ENCODE measurements around the gene LPIN3. TPM values are rescaled to one million over a fixed set of nuclear protein-coding genes. Genes with fewer than 3 reads are reported as not detected.

LPIN3 gene
- polyA plus RNA-seq, 3 donors: 0.01 TPM; not detected in 2

DNA sequence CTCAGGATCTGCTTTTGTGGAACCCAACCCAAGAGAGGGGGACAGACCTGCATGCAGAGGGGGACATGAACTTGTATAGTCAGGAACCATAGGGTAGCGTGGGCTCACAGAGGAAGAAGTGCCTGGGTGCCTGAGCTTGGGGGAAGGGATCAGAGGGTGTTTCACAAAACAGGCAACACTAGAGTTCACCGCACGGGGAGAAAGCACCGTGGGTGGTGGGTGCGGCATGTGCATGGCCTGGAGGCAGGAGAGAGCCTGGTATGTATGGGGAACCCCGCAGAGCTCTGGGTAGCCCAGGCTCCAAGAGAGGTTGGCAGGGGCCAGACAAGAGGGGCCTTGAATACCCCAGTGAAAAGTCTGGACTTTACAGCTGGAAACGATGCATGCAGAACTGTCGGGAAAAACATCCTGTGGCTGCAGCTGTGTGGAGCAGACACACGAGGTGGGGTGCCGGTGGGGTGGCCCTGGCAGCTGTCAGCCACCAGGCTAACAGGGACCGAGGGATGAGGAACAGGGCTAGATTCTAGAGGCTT lies 32.7 kb downstream of the LPIN3 start:
- H3K4me1 ChIP-seq (ENCODE audit: control insufficient read depth in 1 of 2, insufficient read depth in 2 of 2, low read length in 2 of 2): no peaks in the 10 kb centered on the region
- H4K20me1 ChIP-seq (ENCODE audit: insufficient read depth, low read length): no peaks in the 10 kb centered on the region
- H3K9me3 ChIP-seq (replicated peaks in 1 of 2; ENCODE audit: control insufficient read depth in 1 of 2, insufficient read depth in 1 of 2, low read length in 2 of 2): peaks cover 12 to 20% of the 10 kb centered on the region in 2 donors
- intact Hi-C loops (cut with micrococcal nuclease): no loop called here
- Mint-ChIP-seq H3K9me3 (peaks cover 4 to 28% (median 23%) of the 10 kb centered on the region in 7 donors), H3K4me3 (no peak overlapping the region), H3K4me1 (peaks cover 9% of the 10 kb centered on the region), H3K36me3 (no peaks in the 10 kb centered on the region), H3K27me3 (ENCODE audit: low read depth in 3 of 3) (peaks cover 41 to 67% (median 45%) of the 10 kb centered on the region in 3 donors), H3K27ac (peak overlapping the region in 1 of 7 donors; percentile 66)
- TF ChIP-seq, protein P1, sequence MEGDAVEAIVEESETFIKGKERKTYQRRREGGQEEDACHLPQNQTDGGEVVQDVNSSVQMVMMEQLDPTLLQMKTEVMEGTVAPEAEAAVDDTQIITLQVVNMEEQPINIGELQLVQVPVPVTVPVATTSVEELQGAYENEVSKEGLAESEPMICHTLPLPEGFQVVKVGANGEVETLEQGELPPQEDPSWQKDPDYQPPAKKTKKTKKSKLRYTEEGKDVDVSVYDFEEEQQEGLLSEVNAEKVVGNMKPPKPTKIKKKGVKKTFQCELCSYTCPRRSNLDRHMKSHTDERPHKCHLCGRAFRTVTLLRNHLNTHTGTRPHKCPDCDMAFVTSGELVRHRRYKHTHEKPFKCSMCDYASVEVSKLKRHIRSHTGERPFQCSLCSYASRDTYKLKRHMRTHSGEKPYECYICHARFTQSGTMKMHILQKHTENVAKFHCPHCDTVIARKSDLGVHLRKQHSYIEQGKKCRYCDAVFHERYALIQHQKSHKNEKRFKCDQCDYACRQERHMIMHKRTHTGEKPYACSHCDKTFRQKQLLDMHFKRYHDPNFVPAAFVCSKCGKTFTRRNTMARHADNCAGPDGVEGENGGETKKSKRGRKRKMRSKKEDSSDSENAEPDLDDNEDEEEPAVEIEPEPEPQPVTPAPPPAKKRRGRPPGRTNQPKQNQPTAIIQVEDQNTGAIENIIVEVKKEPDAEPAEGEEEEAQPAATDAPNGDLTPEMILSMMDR (IDR thresholded peaks at IDR 0.05): no peak
- WGBS (ENCODE audit: insufficient coverage): 90% methylated on average over 11 of the region's 11 CpGs
- H3K4me3 ChIP-seq (replicated peaks in 1 of 3; ENCODE audit: low read depth in 2 of 3, low read length in 3 of 3): no peak overlapping the region
- H3K36me3 ChIP-seq (replicated peaks in 1 of 2; ENCODE audit: control insufficient read depth in 1 of 2, insufficient read depth in 2 of 2, low read length in 2 of 2): no peaks in the 10 kb centered on the region
- H3K9ac ChIP-seq (ENCODE audit: insufficient read depth, low read length, poor library complexity, severe bottlenecking): no peak overlapping the region
- peaks cover 0 to 23% of the 10 kb centered on the region in 2 donors for H3K27me3 ChIP-seq (ENCODE audit: control insufficient read depth in 2 of 2, insufficient read depth in 2 of 2, low read length in 2 of 2)
- no peak overlapping the region for H3K27ac ChIP-seq (ENCODE audit: low read depth in 1 of 2, low read length in 2 of 2)
- DNase-seq: no peak
- no peaks in the 10 kb centered on the region for H3K79me2 ChIP-seq (ENCODE audit: insufficient read depth, low read length)
- H3K4me2 ChIP-seq (replicated peaks; ENCODE audit: extremely low read depth, low read length, poor library complexity, severe bottlenecking): no peak overlapping the region
- H2AFZ ChIP-seq (ENCODE audit: insufficient read depth, low read depth, low read length, poor library complexity, severe bottlenecking): no peak overlapping the region

DNA sequence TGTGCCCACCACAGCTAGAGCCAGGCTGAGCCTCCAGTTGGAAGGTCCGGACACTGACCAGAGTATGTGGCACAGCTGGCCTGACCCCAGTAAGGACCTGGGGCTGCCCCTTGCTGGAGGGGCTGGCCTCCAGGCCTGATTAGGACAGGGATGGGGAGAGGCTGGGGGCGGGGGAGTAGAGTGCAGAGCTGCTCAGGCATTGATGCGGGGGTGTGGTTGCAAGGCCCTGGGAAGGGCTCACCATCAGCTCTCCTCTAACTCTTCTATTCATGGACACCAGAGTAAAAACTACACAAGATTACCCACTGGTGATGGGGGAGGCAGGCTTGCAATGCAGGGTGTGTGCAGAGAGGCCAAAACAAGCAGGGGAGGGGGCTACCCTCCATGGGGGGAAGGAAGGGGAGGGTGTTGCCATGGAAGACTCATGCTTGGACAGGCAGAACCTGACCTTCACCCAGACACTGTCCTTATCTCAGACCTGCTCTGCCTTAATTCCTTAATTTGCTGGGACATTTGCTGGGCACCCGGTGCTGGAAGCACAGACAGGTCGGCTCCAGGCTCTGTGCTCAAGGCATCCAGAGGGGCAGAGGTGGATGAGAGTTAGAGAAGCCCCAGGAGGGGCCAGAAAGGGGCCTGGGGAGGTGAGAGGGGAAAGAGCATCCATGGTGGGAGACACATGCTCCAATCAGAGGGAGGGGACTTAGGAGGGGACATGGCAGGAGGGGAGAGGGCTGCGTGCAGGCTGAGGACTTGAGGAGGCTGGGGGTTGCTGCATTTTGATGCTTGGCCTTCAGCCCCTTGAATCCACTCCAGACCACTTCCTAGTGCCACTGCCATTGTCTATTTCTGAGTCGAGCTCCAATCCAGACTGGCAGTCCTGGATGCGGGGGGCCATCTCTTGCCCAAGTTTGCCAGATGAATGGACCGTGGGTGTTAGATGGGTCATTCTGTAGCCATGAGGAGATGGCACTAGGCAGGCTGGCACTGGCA lies 33.6 kb downstream of the LPIN3 start:
- Mint-ChIP-seq H3K36me3 (no peaks in the 10 kb centered on the region), H3K4me1 (peaks cover 10% of the 10 kb centered on the region), H3K27ac (no peak overlapping the region), H3K4me3 (peak overlapping the region in 1 of 2 donors; percentile 31), H3K9me3 (peaks cover 4 to 31% (median 23%) of the 10 kb centered on the region in 7 donors), H3K27me3 (ENCODE audit: low read depth in 3 of 3) (peaks cover 41 to 65% (median 45%) of the 10 kb centered on the region in 3 donors)
- Histone ChIP-seq H3K4me1 (ENCODE audit: control insufficient read depth in 1 of 2, insufficient read depth in 2 of 2, low read length in 2 of 2) (peaks cover 0 to under 1% of the 10 kb centered on the region in 2 donors), H3K36me3 (replicated peaks in 1 of 2; ENCODE audit: control insufficient read depth in 1 of 2, insufficient read depth in 2 of 2, low read length in 2 of 2) (no peaks in the 10 kb centered on the region), H3K4me3 (replicated peaks in 1 of 3; ENCODE audit: low read depth in 2 of 3, low read length in 3 of 3) (no peak overlapping the region), H3K4me2 (replicated peaks; ENCODE audit: extremely low read depth, low read length, poor library complexity, severe bottlenecking) (no peak overlapping the region), H3K9ac (ENCODE audit: insufficient read depth, low read length, poor library complexity, severe bottlenecking) (no peak overlapping the region), H2AFZ (ENCODE audit: insufficient read depth, low read depth, low read length, poor library complexity, severe bottlenecking) (no peak overlapping the region), H3K27ac (ENCODE audit: low read depth in 1 of 2, low read length in 2 of 2) (no peak overlapping the region), H3K9me3 (replicated peaks in 1 of 2; ENCODE audit: control insufficient read depth in 1 of 2, insufficient read depth in 1 of 2, low read length in 2 of 2) (peaks cover 12 to 20% of the 10 kb centered on the region in 2 donors), H3K79me2 (ENCODE audit: insufficient read depth, low read length) (no peaks in the 10 kb centered on the region), H3K27me3 (ENCODE audit: control insufficient read depth in 2 of 2, insufficient read depth in 2 of 2, low read length in 2 of 2) (peaks cover 0 to 19% of the 10 kb centered on the region in 2 donors), H4K20me1 (ENCODE audit: insufficient read depth, low read length) (no peaks in the 10 kb centered on the region)
- TF ChIP-seq, protein P1 (IDR thresholded peaks at IDR 0.05): no peak
- WGBS (ENCODE audit: insufficient coverage): 90% methylated on average over 5 of the region's 9 CpGs
- DNase-seq: no peak
- intact Hi-C loops (cut with micrococcal nuclease): no loop called here
